ENCODE measurements around the gene MCM5.
A peak's percentile ranks its signal among the peaks of the same experiment; 100 is the strongest.
"Not testable (repeated sequence)": the region's sequence is repeated elsewhere in the genome, so short reads cannot be mapped to it uniquely, and the experiment has no call there.

MCM5 gene

DNA sequence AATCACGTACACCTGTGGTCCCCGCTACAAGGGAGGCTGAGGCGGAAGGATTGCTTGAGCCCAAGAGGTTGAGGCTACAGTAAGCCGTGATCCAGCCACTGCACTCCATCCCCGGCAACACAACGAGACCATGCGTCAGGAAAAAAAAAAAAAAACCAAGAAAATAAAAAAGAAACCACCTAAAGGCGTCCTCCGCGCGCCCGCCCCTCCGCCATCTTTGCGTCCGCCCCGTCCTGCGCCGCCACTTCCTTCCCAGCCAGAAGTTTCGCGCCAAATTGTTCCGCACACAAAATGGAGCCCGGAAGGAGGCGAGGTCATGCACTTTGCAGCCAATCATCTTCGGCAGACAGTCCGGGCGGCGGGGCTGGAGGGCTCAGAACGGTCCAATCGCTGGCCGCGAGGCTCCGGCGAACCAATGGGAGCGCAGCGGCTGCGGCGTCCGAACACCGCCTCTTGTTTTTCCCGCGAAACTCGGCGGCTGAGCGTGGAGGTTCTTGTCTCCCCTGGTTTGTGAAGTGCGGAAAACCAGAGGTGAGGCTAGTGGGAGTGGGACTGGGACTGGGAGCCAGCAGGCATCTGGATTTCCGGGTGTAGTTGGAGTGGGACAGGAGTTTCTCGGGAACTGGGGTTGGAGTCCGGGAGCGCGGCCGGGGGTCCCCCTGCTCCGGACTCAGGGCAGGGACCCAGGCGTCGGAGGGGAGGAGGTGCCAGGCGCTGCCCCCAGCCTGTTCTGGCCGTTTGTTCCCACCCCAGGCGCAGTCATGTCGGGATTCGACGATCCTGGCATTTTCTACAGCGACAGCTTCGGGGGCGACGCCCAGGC lies at the start of gene MCM5:
Gene MCM5 (plus strand): TSS at position 463 of the 823 bp plus-strand sequence. CDS start 299 bp downstream, at position 762.
- peak; percentile 88 for DNase-seq (ENCODE audit: low read depth)

DNA sequence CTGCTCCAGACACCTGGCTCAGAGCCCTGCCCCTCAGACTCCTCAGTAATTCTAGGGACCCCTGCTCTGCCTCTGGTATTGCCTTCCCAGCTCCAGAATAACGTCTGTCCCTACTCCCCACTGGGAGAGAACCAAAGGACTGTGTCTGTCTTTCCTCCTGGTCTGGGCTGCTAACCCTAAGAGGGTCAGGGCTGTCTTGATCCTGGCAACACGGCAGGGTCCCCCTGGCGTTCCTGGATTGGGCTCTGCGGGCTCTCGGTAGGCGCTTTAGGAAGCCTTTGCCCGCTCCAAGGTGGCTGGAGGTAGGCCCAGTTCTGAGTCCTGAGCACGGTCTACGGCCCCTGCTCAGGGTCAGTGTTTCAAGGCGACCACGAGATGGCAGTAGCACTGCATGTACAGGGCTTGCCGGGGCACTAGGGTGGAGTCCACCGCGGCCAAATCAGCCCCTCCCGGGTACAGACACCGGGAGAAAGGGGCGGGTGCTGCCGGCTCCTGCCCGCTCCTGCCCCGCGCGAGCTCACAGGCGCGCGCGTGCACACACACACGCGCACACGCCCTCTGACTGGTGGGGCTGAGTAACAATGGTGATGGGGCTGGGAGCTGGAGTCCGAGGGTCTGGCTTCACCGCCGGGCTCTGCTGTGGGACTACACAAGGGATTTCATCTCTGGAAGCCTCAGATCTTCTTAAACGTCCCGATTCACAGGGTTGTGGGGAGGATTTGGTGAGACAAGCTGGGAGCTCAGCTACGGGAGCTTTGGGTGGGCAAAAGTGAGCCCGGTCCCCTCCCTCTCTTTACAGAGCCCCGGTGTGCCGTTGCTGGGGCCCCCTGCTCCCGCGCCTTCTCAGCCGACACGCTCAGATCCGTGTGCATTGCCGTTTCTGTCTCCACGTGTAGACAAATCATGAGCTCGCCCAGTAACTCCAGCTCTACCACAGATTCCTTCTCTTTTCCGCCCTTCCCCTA lies 49.1 kb upstream of the MCM5 start:
- peak; percentile 80 for DNase-seq (ENCODE audit: low read depth)

DNA sequence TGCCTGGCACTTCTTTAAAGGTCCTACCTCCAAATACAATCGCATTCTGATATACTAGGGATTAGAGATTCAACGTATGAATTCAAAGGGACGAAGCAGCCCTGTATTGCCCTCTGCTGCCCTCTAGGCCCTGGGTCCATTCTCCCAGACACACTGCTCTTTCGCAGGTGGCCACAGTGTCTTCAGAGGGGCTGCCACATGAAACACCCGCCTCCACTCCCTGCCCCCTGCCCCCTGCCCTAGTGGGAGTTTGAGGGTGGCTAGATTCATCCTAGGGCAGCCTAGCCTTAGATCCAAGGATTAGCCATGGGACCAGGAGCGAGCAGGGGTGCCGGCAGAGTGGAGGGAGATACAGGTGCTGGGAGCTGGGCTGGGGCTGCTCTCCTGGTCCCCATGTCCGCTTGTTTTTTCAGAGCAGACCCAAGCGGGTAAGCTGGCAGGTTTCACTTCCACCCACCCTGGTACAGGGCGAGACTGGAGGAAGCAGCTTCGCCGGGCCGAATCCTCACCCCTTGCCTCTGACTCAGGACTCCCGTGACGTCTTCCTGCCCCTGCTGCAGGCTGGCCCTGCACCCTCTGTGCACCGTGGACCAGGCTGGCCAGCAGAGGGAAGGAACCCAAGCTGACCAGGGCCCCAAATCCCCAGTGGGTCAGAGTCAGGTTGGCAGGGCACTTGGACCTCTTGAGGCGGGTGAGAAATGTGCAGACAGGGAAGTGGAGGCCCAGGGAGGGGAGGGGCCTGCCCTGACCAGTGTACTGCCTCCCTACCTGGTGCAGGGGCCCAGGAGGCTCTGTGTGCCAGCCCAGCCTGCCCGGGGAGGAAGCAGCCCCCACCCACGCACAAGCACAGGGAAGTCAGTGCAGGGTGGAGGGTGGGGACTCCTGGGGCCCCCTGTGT lies 47.5 kb upstream of the MCM5 start:
- DNase-seq (ENCODE audit: low read depth), result no peak

DNA sequence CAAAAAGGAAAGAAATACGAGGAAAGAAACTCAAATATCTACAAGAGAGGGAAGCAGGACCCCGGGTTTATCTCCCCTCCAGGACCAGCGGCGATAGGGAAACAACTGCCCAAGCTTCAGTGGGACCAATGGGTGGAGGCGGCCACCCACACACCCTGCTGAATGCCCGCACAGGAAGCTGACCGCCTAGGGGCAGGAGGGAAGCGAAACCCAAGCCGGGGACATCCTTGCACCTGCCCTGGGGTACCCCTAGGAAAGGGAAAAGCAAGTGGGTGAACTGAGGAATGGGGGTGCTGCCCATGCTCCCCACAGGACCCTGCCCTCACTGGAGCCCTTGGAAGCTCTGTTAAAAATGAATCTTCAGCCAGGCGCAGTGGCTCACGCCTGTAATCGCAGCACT lies 46.6 kb upstream of the MCM5 start:
- DNase-seq (ENCODE audit: low read depth), result no peak

DNA sequence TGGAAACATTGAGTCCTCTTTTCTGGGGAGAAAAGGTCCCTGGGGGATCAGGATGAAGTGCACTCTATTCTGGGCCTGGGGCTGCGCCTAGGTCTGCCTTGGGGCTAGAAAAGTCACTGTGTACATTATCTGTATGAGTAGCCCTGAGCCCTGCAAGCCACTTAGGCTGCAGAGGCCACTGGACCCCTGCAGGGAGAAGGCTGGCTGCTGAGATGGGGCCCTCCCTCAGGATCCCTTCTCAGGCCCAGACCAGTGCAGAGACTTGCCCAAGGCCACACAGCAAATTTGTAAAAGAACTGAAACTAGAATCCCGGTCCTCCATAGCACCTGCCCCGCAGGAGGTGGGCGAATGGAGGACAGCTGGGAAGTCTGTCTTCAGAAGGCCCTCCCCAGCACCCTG lies 45.9 kb upstream of the MCM5 start:
- DNase-seq (ENCODE audit: low read depth), result no peak

DNA sequence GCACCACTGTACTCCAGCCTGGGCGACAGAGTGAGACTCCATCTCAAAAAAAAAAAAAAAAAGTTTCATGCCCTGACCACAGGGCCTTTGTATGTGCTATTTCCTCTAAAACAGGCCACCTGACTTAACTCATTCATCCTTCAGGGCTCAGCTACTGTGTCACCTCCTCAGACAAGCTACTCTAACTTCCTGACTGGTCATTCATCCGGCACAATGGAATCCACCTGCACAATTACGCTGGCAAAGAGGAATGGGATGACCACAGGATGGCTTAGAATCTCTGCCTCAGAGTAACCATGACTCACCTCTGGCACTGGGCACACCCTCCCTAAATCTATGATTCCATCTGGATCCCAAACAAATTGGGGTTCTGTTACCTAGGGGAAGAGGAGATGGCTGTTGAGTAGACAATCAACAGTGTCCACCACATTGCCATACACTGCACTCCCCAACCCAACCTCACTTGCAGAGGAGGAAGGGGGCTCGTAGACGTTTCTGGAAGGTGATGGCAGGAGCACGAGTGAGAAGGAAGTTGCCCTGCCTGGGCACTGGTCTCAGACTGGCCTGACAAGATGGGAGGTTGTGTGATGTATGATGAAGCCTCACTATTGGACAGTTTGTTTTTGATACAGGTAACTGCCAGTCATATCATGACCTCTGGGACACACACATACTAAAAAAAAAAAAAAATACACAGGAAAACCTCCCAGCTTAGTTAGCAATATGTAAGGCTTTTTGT lies 41.9 kb upstream of the MCM5 start:
- DNase-seq (ENCODE audit: low read depth), result no peak

DNA sequence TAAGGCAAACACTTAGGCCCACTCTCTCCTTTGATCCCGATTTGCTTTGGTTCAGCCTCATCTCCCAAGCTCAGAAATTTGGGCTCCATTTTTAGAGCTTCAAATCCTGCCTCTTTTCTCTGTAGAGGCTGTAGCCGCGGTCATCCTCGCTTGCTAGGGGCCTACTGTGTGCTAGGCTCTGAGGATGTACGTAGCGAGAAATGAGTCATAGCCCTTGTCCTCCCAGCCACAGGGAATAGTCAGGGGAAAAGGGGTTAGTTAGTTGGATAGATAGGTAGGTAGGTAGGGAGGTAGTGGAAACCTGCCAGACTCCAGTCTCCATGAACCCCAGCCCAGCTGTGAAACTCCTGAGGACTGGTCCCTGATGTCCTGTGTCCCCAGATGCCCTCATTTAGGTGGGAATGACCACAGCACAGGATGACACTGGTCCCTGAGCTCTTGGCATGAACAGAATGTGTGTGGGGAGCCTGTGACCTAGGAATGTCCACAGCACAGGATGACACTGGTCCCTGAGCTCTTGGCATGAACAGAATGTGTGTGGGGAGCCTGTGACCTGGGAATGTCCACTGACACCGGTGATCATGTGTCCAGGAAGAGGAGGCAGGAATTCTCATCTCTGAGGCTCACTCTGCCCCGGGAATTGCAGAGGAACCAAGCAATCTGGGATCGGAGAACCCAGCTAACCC lies 40.4 kb upstream of the MCM5 start:
- no peak for DNase-seq (ENCODE audit: low read depth)

DNA sequence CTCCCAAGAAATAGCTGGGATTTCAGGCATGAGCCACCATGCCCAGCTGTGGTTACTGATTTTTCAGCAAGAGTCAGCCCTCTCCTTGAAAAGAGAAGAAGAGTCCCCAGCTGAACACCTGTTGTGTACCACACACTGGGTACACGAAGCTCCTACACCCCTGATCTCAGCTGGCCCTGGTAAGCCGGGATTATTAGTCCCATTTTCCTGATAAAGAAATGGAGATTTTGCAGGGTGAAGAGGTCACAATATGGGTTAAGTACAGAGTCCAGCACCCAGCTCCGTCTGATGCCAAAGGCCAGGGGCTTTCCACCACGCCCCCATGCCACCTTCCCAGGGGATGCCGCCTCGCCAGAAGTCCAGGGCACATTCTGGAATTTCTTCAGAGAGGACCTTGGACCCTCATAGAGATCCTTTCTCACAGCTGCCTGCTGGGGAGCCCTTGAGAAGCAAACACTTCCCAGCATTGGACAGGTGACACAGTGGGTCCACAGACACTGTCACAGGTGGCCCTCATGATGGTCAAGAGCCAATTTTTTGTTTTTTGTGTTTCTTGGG lies 38.9 kb upstream of the MCM5 start:
- no peak for DNase-seq (ENCODE audit: low read depth)

DNA sequence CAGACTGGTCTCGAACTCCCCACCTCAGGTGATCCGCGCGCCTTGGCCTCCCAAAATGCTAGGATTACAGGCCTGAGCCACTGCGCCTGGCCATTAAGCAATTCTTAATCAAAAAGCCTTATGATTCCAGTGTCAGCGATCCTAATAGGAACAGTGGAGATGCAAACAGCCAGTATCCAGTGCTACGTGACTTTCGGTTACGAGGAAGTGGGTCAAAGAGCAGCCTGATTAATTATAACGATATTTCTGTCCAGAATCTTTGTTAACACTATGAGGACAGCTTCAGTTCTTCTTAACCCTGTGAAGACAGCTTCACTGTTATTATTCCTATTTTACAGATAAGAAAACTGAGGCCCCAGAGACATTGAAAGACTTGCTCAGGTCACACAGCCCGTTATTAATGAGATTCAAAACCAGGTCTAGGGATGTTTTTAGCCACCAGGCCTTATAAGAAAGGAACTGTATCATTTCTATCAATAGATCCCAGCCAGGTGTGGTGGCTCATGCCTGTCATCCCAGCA lies 36.3 kb upstream of the MCM5 start:
- DNase-seq (ENCODE audit: low read depth), result no peak

DNA sequence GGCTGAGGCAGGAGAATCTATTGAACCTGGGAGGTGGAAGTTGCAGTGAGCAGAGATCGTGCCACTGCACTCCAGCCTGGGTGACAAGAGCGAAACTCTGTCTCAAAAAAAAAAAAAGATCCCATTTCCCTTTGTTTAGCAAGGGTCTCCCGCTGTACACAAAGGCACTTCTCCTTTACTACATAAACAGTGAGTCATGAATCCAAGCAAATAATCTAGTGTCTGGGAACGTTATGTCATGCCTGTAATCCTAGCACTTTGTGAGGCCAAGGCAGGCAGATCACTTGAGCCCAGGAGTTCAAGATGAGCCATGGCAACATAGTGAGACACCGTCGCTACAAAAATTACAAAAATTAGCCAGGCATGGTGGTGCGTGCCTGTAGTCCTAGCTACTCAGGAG lies 35.7 kb upstream of the MCM5 start:
- not testable (repeated sequence) for DNase-seq (ENCODE audit: low read depth)

DNA sequence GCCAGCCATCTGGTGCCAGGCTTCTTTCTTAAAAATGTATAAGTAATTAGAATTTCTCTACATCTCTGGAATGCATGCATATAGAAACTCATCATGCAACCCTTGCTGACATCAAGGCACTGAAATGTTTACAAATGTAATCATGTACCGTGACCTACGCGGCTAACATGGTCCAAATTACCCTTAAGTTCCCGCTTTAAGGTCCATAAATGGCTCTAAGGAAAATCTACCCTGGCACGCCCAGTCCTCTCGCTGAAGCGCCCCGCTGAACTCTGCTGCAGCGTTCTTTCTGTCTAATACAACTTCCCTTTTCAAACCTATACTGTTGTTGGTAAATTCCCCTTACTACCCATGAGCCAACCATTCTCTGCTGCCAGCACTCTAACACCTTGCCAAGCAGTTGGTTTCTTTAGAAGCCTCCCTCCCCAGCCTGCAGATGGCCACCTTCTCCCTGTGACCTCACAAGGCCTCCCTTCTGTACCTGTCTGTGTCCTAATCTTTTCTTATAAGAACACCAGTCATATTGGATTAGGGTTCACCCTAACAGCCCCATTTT lies 32.5 kb upstream of the MCM5 start:
- no peak for DNase-seq (ENCODE audit: low read depth)

DNA sequence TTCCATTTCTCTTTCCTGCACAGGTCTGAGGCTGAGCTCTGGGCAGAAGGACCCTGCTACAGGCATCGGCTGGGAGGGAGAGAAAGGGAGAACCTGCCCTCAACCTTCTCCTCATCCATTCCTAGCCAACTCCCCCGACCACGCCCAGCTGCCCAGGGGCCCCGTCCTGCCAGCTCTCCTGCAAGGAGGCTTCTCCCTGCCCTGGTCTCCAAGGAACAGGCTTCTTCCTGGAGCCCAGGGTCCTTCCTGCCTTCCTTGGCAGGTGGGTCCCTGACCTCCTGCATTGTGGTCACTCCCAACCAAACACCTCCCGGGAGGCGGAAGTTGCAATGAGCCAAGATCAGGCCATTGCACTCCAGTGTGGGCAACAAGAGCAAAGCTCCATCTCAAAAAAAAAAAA lies 31.6 kb upstream of the MCM5 start:
- no peak for DNase-seq (ENCODE audit: low read depth)

DNA sequence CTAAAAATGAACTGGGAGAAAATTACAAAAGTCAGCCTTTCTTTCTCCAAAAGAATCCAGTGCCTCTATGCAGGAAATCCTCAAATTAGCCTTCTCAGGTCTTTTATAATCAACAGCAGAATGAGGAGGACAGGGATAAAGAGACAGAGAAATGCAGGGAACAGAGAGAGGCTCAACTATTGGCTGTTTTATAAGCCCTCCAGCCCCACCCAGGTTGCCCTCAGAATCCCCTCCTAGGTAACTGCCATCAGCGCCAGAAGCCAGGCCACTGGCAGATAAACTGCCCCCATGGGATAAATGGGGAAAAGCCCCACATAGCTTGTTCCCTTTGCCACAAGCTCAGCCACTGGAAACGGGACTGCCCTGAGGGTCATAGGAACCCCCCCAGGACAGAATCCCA lies 29.9 kb upstream of the MCM5 start:
- no peak for DNase-seq (ENCODE audit: low read depth)

DNA sequence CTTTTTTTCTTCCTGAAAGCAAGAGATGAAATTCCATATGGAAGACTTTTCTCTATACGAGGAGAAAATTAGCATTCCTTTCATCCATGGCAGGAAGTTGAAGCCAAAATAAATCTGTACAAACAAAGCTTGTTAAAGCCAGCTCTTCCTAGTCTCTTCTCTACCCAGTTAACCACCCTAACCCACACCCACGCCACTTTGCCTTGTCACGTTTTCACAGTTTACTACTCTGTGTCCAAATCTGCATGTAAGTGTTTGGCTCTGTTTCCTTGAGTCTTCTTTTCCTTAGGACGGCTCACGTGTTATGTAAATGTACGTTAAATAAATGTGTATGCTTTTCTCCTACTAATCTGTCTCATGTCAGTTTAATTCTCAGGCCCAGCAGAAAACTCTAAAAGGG lies 26.2 kb upstream of the MCM5 start:
- no peak for DNase-seq (ENCODE audit: low read depth)

DNA sequence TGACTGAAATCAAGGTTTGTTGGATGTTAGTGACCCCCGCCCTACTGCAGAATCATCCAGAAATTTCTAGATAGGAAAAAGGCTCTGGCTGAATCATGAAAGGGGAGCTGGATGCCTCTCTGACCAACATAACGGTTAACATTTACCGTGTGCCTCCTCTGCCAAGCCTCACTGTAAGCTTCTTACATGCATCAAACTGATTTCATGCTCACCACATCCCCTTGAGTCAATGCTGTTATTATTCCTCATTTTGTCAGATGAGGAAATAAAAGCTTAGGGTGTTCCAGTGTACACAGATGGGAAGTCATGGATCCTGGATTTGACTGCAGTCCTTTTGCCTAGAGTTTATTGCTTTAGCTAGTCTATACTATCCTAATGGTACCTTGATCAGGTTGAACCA lies 24.9 kb upstream of the MCM5 start:
- no peak for DNase-seq (ENCODE audit: low read depth)

DNA sequence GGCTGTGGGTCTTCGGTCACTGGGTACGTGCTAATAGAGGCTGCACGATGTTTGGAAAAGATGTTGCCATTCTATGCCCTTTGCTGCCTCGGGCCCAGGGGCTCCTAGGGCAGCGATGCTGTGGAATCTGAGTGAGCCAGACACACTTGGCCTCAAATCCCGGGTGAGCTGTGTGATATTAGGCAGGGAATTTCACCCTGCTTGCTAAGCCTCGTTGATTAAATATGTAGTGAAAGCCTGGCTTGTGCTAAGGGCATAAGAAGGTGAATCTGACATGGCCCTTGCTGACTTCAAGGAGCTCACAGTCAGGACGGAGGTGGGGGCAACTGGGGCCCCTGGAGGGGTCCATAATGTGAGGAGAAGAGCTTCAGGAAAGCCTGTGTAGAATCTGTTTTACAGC lies 24.4 kb upstream of the MCM5 start:
- no peak for DNase-seq (ENCODE audit: low read depth)

DNA sequence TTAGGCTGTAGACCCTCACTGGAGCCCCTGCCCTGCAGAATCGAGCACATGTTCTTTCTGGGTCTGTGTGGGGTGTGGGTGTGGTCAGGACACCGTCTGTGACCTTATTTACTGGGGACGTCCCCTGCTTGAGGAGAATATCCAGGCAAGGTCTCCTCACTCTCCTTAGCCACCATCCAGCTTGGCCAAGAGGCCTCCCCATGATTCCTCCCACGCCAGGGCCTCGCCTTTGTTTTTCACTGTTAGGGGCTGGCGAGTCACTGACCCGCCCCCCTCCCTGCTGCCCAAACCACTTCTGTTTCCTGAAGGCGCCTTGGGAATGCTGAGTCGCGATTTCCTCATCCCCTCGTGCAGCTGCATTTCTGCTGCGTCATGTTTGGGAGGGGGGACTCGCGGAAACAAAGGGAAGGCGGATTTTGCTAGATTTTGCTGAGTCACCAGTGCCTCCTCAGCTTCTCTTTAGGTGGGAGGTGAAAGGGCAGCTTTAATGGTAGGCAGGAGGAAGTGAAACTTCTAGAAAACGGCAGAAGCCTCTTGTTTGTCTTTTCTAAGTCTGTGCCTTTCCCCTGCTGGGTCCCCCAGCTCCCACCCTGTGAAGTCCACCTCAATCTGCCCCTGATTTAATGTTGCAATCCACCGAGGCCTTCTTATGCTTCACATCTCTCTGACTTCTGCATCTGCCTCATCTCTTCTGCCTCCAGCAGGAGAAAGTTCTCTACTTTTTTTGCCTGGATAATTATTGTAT lies 23.0 kb upstream of the MCM5 start:
- peak; percentile 94 for DNase-seq (ENCODE audit: low read depth)

DNA sequence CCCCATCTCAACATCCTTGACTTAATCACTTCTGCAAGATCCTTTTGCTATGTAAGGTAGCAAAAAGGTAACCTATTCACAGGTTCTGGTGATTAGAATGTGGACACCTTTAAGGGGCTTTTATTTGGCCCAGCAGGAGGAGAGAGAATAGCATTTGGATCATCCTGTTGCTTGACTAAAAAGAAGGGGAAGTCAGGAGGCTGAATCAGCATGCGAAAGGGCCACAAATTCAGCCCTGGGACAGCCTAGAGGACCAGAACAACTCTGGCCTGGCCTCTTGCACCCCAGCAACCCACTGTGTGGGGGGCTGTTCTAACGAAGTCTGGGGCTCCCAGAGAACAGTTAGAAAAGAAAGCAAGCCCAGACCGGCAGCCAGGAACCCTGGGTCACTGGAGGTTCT lies 22.2 kb upstream of the MCM5 start:
- no peak for DNase-seq (ENCODE audit: low read depth)

DNA sequence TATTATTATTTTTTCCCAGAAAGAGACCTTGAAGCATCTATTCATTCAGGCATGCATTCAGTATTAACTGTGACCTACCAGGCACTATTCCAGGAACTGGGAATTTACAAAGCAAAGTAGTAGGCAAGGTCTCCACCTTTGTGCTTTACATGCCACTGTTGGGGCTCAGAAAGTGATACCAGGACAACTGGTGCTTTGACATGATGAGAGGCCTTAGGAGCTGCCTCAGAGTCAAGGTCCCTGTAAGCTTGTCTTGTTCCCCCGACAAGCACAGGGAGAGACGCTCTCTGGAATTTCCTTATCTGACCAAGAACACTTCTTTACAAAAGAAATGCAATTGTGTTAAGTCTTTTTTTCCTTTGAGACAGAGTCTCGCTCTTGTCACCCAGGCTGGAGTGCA lies 21.3 kb upstream of the MCM5 start:
- DNase-seq (ENCODE audit: low read depth), result no peak
